ENCODE measurements around the gene FOXP1. TPM values are rescaled to one million over a fixed set of nuclear protein-coding genes. Genes with fewer than 3 reads are reported as not detected.

The FOXP1 gene
- total and polyA plus RNA-seq, 9 of the 15 experiments (the other 6 are each of a cell fraction or from before 2014, with no cell fraction given), result 7.7 to 34.5 (median 13.7) TPM

- peak in 1 of 4 experiments; percentile 33 for DNase-seq (ENCODE audit: extremely low read depth in 1 of 4, low spot score in 3 of 4)
- in situ Hi-C loops (cut with MboI) (no loop called here), intact Hi-C loops (cut with micrococcal nuclease) (loop anchor here (2.0 to 10.0 kb wide), 2 partner anchors 61 to 517 kb away; partner anchors contain the start of gene FOXP1)
Observed at GRCh38 chr3:71067977-71068654, 515.4 kb downstream of the FOXP1 start.

More at GRCh38 chr3:71067977-71068654, 515.4 kb downstream of the FOXP1 start:
- FAIRE-seq, result no peak
- ChIA-PET POLR2A (interaction anchor here (1.0 kb wide), 1 partner anchor 12 kb away, joined by 4 read pairs; no protein-coding TSS in a partner anchor), CTCF (ENCODE audit: low intra/inter-chr PET ratio) (no interaction called here)
- H3K9me1 ChIP-seq (ENCODE audit: control insufficient read depth, insufficient read depth, low read length), result no peaks in the 10 kb centered on the region
- no peaks in the 10 kb centered on the region for H3K36me3 ChIP-seq (ENCODE audit: control insufficient read depth, insufficient read depth, low read length)
- no TSS peak for BruUV-seq (replicated peaks)
- H4K20me1 ChIP-seq (replicated peaks; ENCODE audit: control insufficient read depth, insufficient read depth, low read length), result peaks cover 6% of the 10 kb centered on the region; the same call in 1 of the 2 replicates
- no peak overlapping the region; a peak in 1 of 4 replicates for H3K9ac ChIP-seq (ENCODE audit: insufficient read depth in 1 of 2, low read depth in 2 of 2, low read length in 2 of 2)
- WGBS (ENCODE audit: insufficient coverage, low coverage, missing lambda C conversion rate), result 24% methylated on average over 6 of the region's 6 CpGs
- peak; percentile 78 for TF ChIP-seq MECOM (CRISPR knock-in tag; IDR thresholded peaks at IDR 0.05)
- no peak for TF ChIP-seq ZNF639 (CRISPR knock-in tag; conservative IDR thresholded peaks at IDR 0.05 in 1 of 2, IDR thresholded peaks at IDR 0.05 in 1 of 2)
- 0 out of 2 replicates have a peak, but pooled peaks have one; percentile 14 for TF ChIP-seq USF2 (CRISPR knock-in tag; IDR thresholded peaks at IDR 0.05)
- TF ChIP-seq KDM1A (IDR thresholded peaks at IDR 0.05), result no peak
- H3K4me3 ChIP-seq, result no peak overlapping the region
- no peak overlapping the region for H3K4me2 ChIP-seq (ENCODE audit: insufficient read depth, low read length)
- no peaks in the 10 kb centered on the region for H3K27me3 ChIP-seq (ENCODE audit: control insufficient read depth in 2 of 2, insufficient read depth in 2 of 2, low read length in 2 of 2)
- no peak overlapping the region for H2AFZ ChIP-seq (ENCODE audit: low read depth, low read length)
- no peaks in the 10 kb centered on the region for H3K9me3 ChIP-seq (replicated peaks; ENCODE audit: control insufficient read depth, insufficient read depth, low read depth, low read length)
- ATAC-seq, result no peak
- peaks cover 11 to 22% of the 10 kb centered on the region in 2 experiments; a peak in 4 of 5 replicates for H3K4me1 ChIP-seq (replicated peaks in 1 of 2; ENCODE audit: control insufficient read depth in 2 of 2, insufficient read depth in 2 of 2, low read length in 2 of 2)
- H3K27ac ChIP-seq (ENCODE audit: extremely low read depth, low read depth, low read length), result peak overlapping the region; percentile 23; the same call in 1 of the 3 replicates
- peaks cover 30% of the 10 kb centered on the region for H3K79me2 ChIP-seq (ENCODE audit: control insufficient read depth, insufficient read depth, low read length)
